ENCODE measurements around the gene NFXL1.
"Not testable (repeated sequence)": the region's sequence is repeated elsewhere in the genome, so short reads cannot be mapped to it uniquely, and the experiment has no call there.

The NFXL1 gene

GRCh38 chr4:47914220-47914925 lies at the start of gene NFXL1:
Gene NFXL1, minus strand, starts transcription at chr4:47914583. Its CDS starts 380 bp downstream, at chr4:47914203.
- peak; percentile 92 for DNase-seq

GRCh38 chr4:47954677-47955076 lies 40.3 kb upstream of the NFXL1 start:
- DNase-seq, result no peak

- no peak for DNase-seq
These were observed 39.9 kb upstream of the NFXL1 start for GRCh38 chr4:47954245-47954644.

- DNase-seq, result no peak
These were observed 31.7 kb upstream of the NFXL1 start for GRCh38 chr4:47945930-47946726.

GRCh38 chr4:47942081-47942819 lies 27.9 kb upstream of the NFXL1 start:
- DNase-seq, result no peak

GRCh38 chr4:47939456-47939855 lies 25.1 kb upstream of the NFXL1 start:
- no peak for DNase-seq

GRCh38 chr4:47936336-47936735 lies 22.0 kb upstream of the NFXL1 start:
- no peak for DNase-seq

GRCh38 chr4:47933840-47934239 lies 19.5 kb upstream of the NFXL1 start:
- DNase-seq, result no peak

GRCh38 chr4:47930971-47931804 lies 16.8 kb upstream of the NFXL1 start:
- DNase-seq, result peak; percentile 19

- no peak for DNase-seq
These were observed 15.4 kb upstream of the NFXL1 start for GRCh38 chr4:47929682-47930201.

- DNase-seq, result peak; percentile 35
These were observed 12.4 kb upstream of the NFXL1 start for GRCh38 chr4:47926667-47927258.

GRCh38 chr4:47923261-47923608 lies 8.9 kb upstream of the NFXL1 start:
- not testable (repeated sequence) for DNase-seq

- not testable (repeated sequence) for DNase-seq
These were observed 8.3 kb upstream of the NFXL1 start for GRCh38 chr4:47922436-47923260.

GRCh38 chr4:47917163-47917562 lies 2.8 kb upstream of the NFXL1 start:
- not testable (repeated sequence) for DNase-seq

GRCh38 chr4:47915378-47915777 lies 995 bp upstream of the NFXL1 start:
- no peak for DNase-seq

GRCh38 chr4:47914926-47915237 lies 499 bp upstream of the NFXL1 start:
- no peak for DNase-seq

- DNase-seq, result no peak
These were observed 543 bp downstream of the NFXL1 start for GRCh38 chr4:47913861-47914219.

GRCh38 chr4:47913330-47913729 lies 1.1 kb downstream of the NFXL1 start:
- no peak for DNase-seq

- DNase-seq, result no peak
These were observed 7.2 kb downstream of the NFXL1 start for GRCh38 chr4:47907089-47907646.

GRCh38 chr4:47899639-47900038 lies 14.7 kb downstream of the NFXL1 start:
- no peak for DNase-seq

GRCh38 chr4:47891928-47892327 lies 22.5 kb downstream of the NFXL1 start:
- no peak for DNase-seq
